ENCODE results near the gene ING5. TPM values are rescaled to one million over a fixed set of nuclear protein-coding genes. Genes with fewer than 3 reads are reported as not detected.
A peak's percentile ranks its signal among the peaks of the same experiment; 100 is the strongest.

Gene ING5
- total RNA-seq, 1 experiment from 2014 or later = 34.4 TPM

GRCh38 chr2:241675885-241676284 lies 26.0 kb upstream of the ING5 start:
- peaks cover 4% of the 10 kb centered on the region; the same call in 1 of the 2 replicates for H3K36me3 ChIP-seq (ENCODE audit: insufficient read depth, low read length)

GRCh38 chr2:241676665-241677064 lies 25.2 kb upstream of the ING5 start:
- no peaks in the 10 kb centered on the region for H3K27me3 ChIP-seq (ENCODE audit: low read length)
- 0 out of 2 replicates have a peak, but pooled peaks cover 9% of the 10 kb centered on the region for H4K20me1 ChIP-seq (ENCODE audit: insufficient read depth, low read depth, low read length)
- no peak for DNase-seq
- no peak overlapping the region for H3K4me3 ChIP-seq (ENCODE audit: low read length)
- no peak overlapping the region for H3K27ac ChIP-seq (ENCODE audit: low read length)
- 0 out of 2 replicates have a peak, but pooled peaks cover 9% of the 10 kb centered on the region for H3K79me2 ChIP-seq (ENCODE audit: low read length)
- no peaks in the 10 kb centered on the region for H3K4me1 ChIP-seq (ENCODE audit: low read length)
- no peaks in the 10 kb centered on the region for H3K9me2 ChIP-seq (replicated peaks; ENCODE audit: insufficient read depth, low read length)
- H3K9me3 ChIP-seq (ENCODE audit: low read length) = no peaks in the 10 kb centered on the region
- H2AFZ ChIP-seq (ENCODE audit: low read length) = no peak overlapping the region
- H3K4me2 ChIP-seq (ENCODE audit: low read depth, low read length, poor library complexity, severe bottlenecking) = no peak overlapping the region
- H3K9ac ChIP-seq (ENCODE audit: low read length) = no peak overlapping the region
- H3K36me3 ChIP-seq (ENCODE audit: insufficient read depth, low read length) = peaks cover 11% of the 10 kb centered on the region; the same call in 1 of the 2 replicates

More at GRCh38 chr2:241675885-241676284, 26.0 kb upstream of the ING5 start:
- no peaks in the 10 kb centered on the region for H3K4me1 ChIP-seq (ENCODE audit: low read length)
- no peak overlapping the region for H3K4me3 ChIP-seq (ENCODE audit: low read length)
- H3K79me2 ChIP-seq (ENCODE audit: low read length) = 0 out of 2 replicates have a peak, but pooled peaks cover under 1% of the 10 kb centered on the region
- no peak overlapping the region for H3K9ac ChIP-seq (ENCODE audit: low read length)
- no peak overlapping the region for H2AFZ ChIP-seq (ENCODE audit: low read length)
- H3K9me3 ChIP-seq (ENCODE audit: low read length) = no peaks in the 10 kb centered on the region
- 0 out of 2 replicates have a peak, but pooled peaks cover 8% of the 10 kb centered on the region for H4K20me1 ChIP-seq (ENCODE audit: insufficient read depth, low read depth, low read length)
- H3K27me3 ChIP-seq (ENCODE audit: low read length) = no peaks in the 10 kb centered on the region
- H3K4me2 ChIP-seq (ENCODE audit: low read depth, low read length, poor library complexity, severe bottlenecking) = no peak overlapping the region
- no peak overlapping the region for H3K27ac ChIP-seq (ENCODE audit: low read length)
- no peaks in the 10 kb centered on the region for H3K9me2 ChIP-seq (replicated peaks; ENCODE audit: insufficient read depth, low read length)
- no peak for DNase-seq

- Histone ChIP-seq H3K79me2 (ENCODE audit: low read length) (peaks cover 15% of the 10 kb centered on the region; the same call in 1 of the 2 replicates), H3K4me3 (ENCODE audit: low read length) (no peak overlapping the region), H3K9ac (ENCODE audit: low read length) (no peak overlapping the region), H3K27me3 (ENCODE audit: low read length) (no peaks in the 10 kb centered on the region), H3K9me3 (ENCODE audit: low read length) (no peaks in the 10 kb centered on the region), H3K4me2 (ENCODE audit: low read depth, low read length, poor library complexity, severe bottlenecking) (no peak overlapping the region), H3K9me2 (replicated peaks; ENCODE audit: insufficient read depth, low read length) (no peaks in the 10 kb centered on the region), H3K36me3 (ENCODE audit: insufficient read depth, low read length) (peaks cover 15% of the 10 kb centered on the region; the same call in 1 of the 2 replicates), H3K27ac (ENCODE audit: low read length) (no peak overlapping the region), H3K4me1 (ENCODE audit: low read length) (no peaks in the 10 kb centered on the region), H4K20me1 (ENCODE audit: insufficient read depth, low read depth, low read length) (0 out of 2 replicates have a peak, but pooled peaks cover 9% of the 10 kb centered on the region), H2AFZ (ENCODE audit: low read length) (no peak overlapping the region)
- no peak for DNase-seq
These were observed 24.4 kb upstream of the ING5 start for GRCh38 chr2:241677392-241677791.

- Histone ChIP-seq H3K9ac (ENCODE audit: low read length) (no peak overlapping the region), H3K36me3 (ENCODE audit: insufficient read depth, low read length) (peaks cover 20% of the 10 kb centered on the region; the same call in 1 of the 2 replicates)
- no peak for DNase-seq
These were observed 23.5 kb upstream of the ING5 start for GRCh38 chr2:241678307-241678706.

GRCh38 chr2:241678784-241679540 lies 22.9 kb upstream of the ING5 start:
- H3K9me2 ChIP-seq (replicated peaks; ENCODE audit: insufficient read depth, low read length) = no peaks in the 10 kb centered on the region
- no peak overlapping the region for H3K27ac ChIP-seq (ENCODE audit: low read length)
- H2AFZ ChIP-seq (ENCODE audit: low read length) = no peak overlapping the region
- H3K79me2 ChIP-seq (ENCODE audit: low read length) = peaks cover 31% of the 10 kb centered on the region
- H3K27me3 ChIP-seq (ENCODE audit: low read length) = no peaks in the 10 kb centered on the region
- H3K36me3 ChIP-seq (ENCODE audit: insufficient read depth, low read length) = peaks cover 25% of the 10 kb centered on the region; the same call in 1 of the 2 replicates
- H3K4me2 ChIP-seq (ENCODE audit: low read depth, low read length, poor library complexity, severe bottlenecking) = no peak overlapping the region
- no peak overlapping the region for H3K4me3 ChIP-seq (ENCODE audit: low read length)
- DNase-seq = no peak
- no peaks in the 10 kb centered on the region for H3K9me3 ChIP-seq (ENCODE audit: low read length)
- H4K20me1 ChIP-seq (ENCODE audit: insufficient read depth, low read depth, low read length) = 0 out of 2 replicates have a peak, but pooled peaks cover 9% of the 10 kb centered on the region
- no peaks in the 10 kb centered on the region for H3K4me1 ChIP-seq (ENCODE audit: low read length)
- no peak overlapping the region for H3K9ac ChIP-seq (ENCODE audit: low read length)

More at GRCh38 chr2:241678307-241678706, 23.5 kb upstream of the ING5 start:
- no peaks in the 10 kb centered on the region for H3K4me1 ChIP-seq (ENCODE audit: low read length)
- no peak overlapping the region for H3K27ac ChIP-seq (ENCODE audit: low read length)
- H4K20me1 ChIP-seq (ENCODE audit: insufficient read depth, low read depth, low read length) = 0 out of 2 replicates have a peak, but pooled peaks cover 9% of the 10 kb centered on the region
- no peak overlapping the region for H2AFZ ChIP-seq (ENCODE audit: low read length)
- H3K27me3 ChIP-seq (ENCODE audit: low read length) = no peaks in the 10 kb centered on the region
- peaks cover 24% of the 10 kb centered on the region for H3K79me2 ChIP-seq (ENCODE audit: low read length)
- H3K9me2 ChIP-seq (replicated peaks; ENCODE audit: insufficient read depth, low read length) = no peaks in the 10 kb centered on the region
- H3K9me3 ChIP-seq (ENCODE audit: low read length) = no peaks in the 10 kb centered on the region
- H3K4me3 ChIP-seq (ENCODE audit: low read length) = no peak overlapping the region
- H3K4me2 ChIP-seq (ENCODE audit: low read depth, low read length, poor library complexity, severe bottlenecking) = no peak overlapping the region

GRCh38 chr2:241680044-241680443 lies 21.8 kb upstream of the ING5 start:
- Histone ChIP-seq H3K27ac (ENCODE audit: low read length) (no peak overlapping the region), H3K9me3 (ENCODE audit: low read length) (no peaks in the 10 kb centered on the region), H3K9ac (ENCODE audit: low read length) (no peak overlapping the region), H3K4me1 (ENCODE audit: low read length) (no peaks in the 10 kb centered on the region), H2AFZ (ENCODE audit: low read length) (no peak overlapping the region), H3K4me3 (ENCODE audit: low read length) (no peak overlapping the region), H3K9me2 (replicated peaks; ENCODE audit: insufficient read depth, low read length) (no peaks in the 10 kb centered on the region), H4K20me1 (ENCODE audit: insufficient read depth, low read depth, low read length) (0 out of 2 replicates have a peak, but pooled peaks cover 9% of the 10 kb centered on the region), H3K4me2 (ENCODE audit: low read depth, low read length, poor library complexity, severe bottlenecking) (no peak overlapping the region), H3K36me3 (ENCODE audit: insufficient read depth, low read length) (peaks cover 35% of the 10 kb centered on the region; the same call in 1 of the 2 replicates), H3K79me2 (ENCODE audit: low read length) (peaks cover 42% of the 10 kb centered on the region), H3K27me3 (ENCODE audit: low read length) (no peaks in the 10 kb centered on the region)
- DNase-seq = no peak

GRCh38 chr2:241680827-241681599 lies 20.8 kb upstream of the ING5 start:
- no peak for DNase-seq
- H4K20me1 ChIP-seq (ENCODE audit: insufficient read depth, low read depth, low read length) = 0 out of 2 replicates have a peak, but pooled peaks cover 9% of the 10 kb centered on the region
- H3K27ac ChIP-seq (ENCODE audit: low read length) = no peak overlapping the region
- peaks cover 35% of the 10 kb centered on the region; the same call in 1 of the 2 replicates for H3K36me3 ChIP-seq (ENCODE audit: insufficient read depth, low read length)
- no peak overlapping the region for H2AFZ ChIP-seq (ENCODE audit: low read length)
- peaks cover 8% of the 10 kb centered on the region for H3K4me1 ChIP-seq (ENCODE audit: low read length)
- no peak overlapping the region for H3K9ac ChIP-seq (ENCODE audit: low read length)
- no peak overlapping the region for H3K4me3 ChIP-seq (ENCODE audit: low read length)
- H3K9me2 ChIP-seq (replicated peaks; ENCODE audit: insufficient read depth, low read length) = no peaks in the 10 kb centered on the region
- peaks cover 50% of the 10 kb centered on the region for H3K79me2 ChIP-seq (ENCODE audit: low read length)
- H3K4me2 ChIP-seq (ENCODE audit: low read depth, low read length, poor library complexity, severe bottlenecking) = no peak overlapping the region
- H3K9me3 ChIP-seq (ENCODE audit: low read length) = no peaks in the 10 kb centered on the region
- no peaks in the 10 kb centered on the region for H3K27me3 ChIP-seq (ENCODE audit: low read length)

GRCh38 chr2:241686324-241686649 lies 15.6 kb upstream of the ING5 start:
- Histone ChIP-seq H3K27ac (ENCODE audit: low read length) (peak overlapping the region; percentile 36; the same call in 1 of the 2 replicates), H3K4me1 (ENCODE audit: low read length) (peaks cover 16% of the 10 kb centered on the region), H4K20me1 (ENCODE audit: insufficient read depth, low read depth, low read length) (no peaks in the 10 kb centered on the region), H2AFZ (ENCODE audit: low read length) (peak overlapping the region; percentile 84), H3K36me3 (ENCODE audit: insufficient read depth, low read length) (peaks cover 41% of the 10 kb centered on the region), H3K4me2 (ENCODE audit: low read depth, low read length, poor library complexity, severe bottlenecking) (peak overlapping the region; percentile 98), H3K9ac (ENCODE audit: low read length) (peak overlapping the region; percentile 100), H3K9me2 (replicated peaks; ENCODE audit: insufficient read depth, low read length) (no peaks in the 10 kb centered on the region), H3K27me3 (ENCODE audit: low read length) (no peaks in the 10 kb centered on the region), H3K79me2 (ENCODE audit: low read length) (peaks cover 84% of the 10 kb centered on the region), H3K9me3 (ENCODE audit: low read length) (no peaks in the 10 kb centered on the region), H3K4me3 (ENCODE audit: low read length) (peak overlapping the region; percentile 100)
- no peak for DNase-seq
